Lower lobe of right lung (tissue), 2 donors: Measurements from ENCODE around the gene NCAPG2. TPM values are rescaled to one million over a fixed set of nuclear protein-coding genes. Genes with fewer than 3 reads are reported as not detected.

Source experiments
- ATAC-seq, 2 donors: fragments of 200-7000 bp; cut with Tn5 transposase; one replicate each; pipeline ENCODE4 v1.9.1; 2020 to 2022; ENCODE audit warnings: mild to moderate bottlenecking in 2 of 2, moderate library complexity in 2 of 2
- DNase-seq: peaks from one replicate; pipeline ENCODE4 v3.0.0-alpha.2; 2020
- H3K27ac ChIP-seq: fragments of 200-600 bp; one replicate; pipeline ENCODE4 v1.8.0; 2022
- H3K27me3 ChIP-seq: fragments of 200-600 bp; one replicate; pipeline ENCODE4 v1.8.0; 2022; ENCODE audit warnings: low read depth
- H3K36me3 ChIP-seq: fragments of 200-600 bp; one replicate; pipeline ENCODE4 v1.8.0; 2022; ENCODE audit warnings: mild to moderate bottlenecking
- H3K4me1 ChIP-seq: fragments of 200-600 bp; one replicate; pipeline ENCODE4 v1.8.0; 2022
- H3K4me3 ChIP-seq: fragments of 200-600 bp; one replicate; pipeline ENCODE4 v1.8.0; 2022; ENCODE audit warnings: mild to moderate bottlenecking
- H3K9me3 ChIP-seq: fragments of 200-600 bp; one replicate; pipeline ENCODE4 v1.8.0; 2022
- intact Hi-C: fragments of 100-400 bp; cut with DNase I; formaldehyde crosslinking; loops from one replicate; pipeline ENCODE4 v1.11.0; 2022
- total RNA-seq: library from RNA; stranded (reverse); fragmentation: NEBNext Ultra II Directional; extraction: Animal tissue kit (Norgen Biotek cat#: 25700); gene quantifications from one replicate; pipeline ENCODE4 v1.2.1, GENCODE V29; 2021
- TF ChIP-seq, protein P1 (sequence below): fragments of 200-600 bp; IDR thresholded peaks from one replicate; pipeline ENCODE4 v1.8.0; 2022; ENCODE audit warnings: antibody characterized with exemption, mild to moderate bottlenecking
- donor health status: DM: no; HTN: yes; CAD: no; lungs with severe emphysema.

The NCAPG2 gene
- total RNA-seq, 1 donor from 2014 or later, result 10.0 TPM

- H3K9me3 ChIP-seq, result no peaks in the 10 kb centered on the region
- TF ChIP-seq, protein P1, sequence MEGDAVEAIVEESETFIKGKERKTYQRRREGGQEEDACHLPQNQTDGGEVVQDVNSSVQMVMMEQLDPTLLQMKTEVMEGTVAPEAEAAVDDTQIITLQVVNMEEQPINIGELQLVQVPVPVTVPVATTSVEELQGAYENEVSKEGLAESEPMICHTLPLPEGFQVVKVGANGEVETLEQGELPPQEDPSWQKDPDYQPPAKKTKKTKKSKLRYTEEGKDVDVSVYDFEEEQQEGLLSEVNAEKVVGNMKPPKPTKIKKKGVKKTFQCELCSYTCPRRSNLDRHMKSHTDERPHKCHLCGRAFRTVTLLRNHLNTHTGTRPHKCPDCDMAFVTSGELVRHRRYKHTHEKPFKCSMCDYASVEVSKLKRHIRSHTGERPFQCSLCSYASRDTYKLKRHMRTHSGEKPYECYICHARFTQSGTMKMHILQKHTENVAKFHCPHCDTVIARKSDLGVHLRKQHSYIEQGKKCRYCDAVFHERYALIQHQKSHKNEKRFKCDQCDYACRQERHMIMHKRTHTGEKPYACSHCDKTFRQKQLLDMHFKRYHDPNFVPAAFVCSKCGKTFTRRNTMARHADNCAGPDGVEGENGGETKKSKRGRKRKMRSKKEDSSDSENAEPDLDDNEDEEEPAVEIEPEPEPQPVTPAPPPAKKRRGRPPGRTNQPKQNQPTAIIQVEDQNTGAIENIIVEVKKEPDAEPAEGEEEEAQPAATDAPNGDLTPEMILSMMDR, result no peak
- H3K4me3 ChIP-seq, result no peak overlapping the region
- no peak overlapping the region for H3K27ac ChIP-seq
- no peaks in the 10 kb centered on the region for H3K36me3 ChIP-seq
- ATAC-seq (no peak), DNase-seq (no peak)
- intact Hi-C loops, result no loop called here
- no peaks in the 10 kb centered on the region for H3K4me1 ChIP-seq
- no peaks in the 10 kb centered on the region for H3K27me3 ChIP-seq
Measured at GRCh38 chr7:158606671-158607424, 97.8 kb downstream of the NCAPG2 start.

- H3K27me3 ChIP-seq, result no peaks in the 10 kb centered on the region
- ATAC-seq (no peak), DNase-seq (no peak)
- no peak overlapping the region for H3K4me3 ChIP-seq
- H3K4me1 ChIP-seq, result no peaks in the 10 kb centered on the region
- H3K36me3 ChIP-seq, result no peaks in the 10 kb centered on the region
- no peak overlapping the region for H3K27ac ChIP-seq
- intact Hi-C loops, result no loop called here
- TF ChIP-seq, protein P1, result no peak
- no peaks in the 10 kb centered on the region for H3K9me3 ChIP-seq
Measured at GRCh38 chr7:158606129-158606528, 98.5 kb downstream of the NCAPG2 start.

DNA sequence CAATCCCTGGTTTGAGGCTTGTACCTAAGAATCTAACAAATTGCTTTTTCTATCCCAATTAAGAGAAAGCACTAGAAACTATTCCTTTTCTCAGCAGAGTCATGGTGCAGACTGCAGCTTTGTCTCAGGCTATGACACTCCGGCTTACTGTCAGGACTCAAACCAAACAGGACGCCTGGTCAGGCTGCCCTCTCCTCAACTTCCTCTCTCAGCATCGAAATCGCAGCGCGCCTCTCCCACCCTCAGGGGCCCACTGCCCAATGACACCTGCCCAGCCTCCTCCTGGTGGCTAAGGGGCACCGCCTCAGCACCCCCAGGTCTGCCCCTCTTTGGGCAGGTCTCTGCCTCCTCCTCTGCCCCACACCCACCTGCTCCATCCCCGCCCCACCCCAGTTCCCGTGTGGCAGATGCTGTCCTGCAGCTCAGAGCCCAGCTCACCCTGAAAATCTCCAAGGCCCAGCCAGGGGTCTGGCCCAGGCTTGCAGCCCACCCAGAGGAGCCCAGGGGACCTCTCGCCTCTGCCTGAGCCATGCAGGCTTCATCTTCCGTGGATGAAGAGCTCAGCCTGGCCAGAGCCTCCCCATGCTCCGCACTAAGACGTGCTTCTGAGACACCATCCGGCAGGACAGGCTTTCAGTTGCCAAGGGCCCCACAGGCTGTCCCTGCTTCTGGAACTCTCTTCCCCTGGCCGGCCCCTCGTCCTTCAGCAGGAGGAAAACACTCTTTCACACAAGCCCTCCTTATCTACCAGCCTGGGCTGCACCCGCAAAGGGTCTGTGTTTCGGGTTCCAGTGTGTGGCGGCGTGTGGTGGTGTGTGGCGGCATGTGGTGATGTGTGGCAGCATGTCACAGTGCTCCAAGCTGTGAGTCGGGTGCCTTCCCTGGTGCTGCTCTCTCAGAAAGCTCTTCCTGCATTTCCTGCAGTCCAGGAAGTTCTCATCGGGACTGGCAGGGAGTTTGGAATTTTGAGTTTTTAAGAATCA is 100.5 kb downstream of the NCAPG2 start:
- DNase-seq (no peak), ATAC-seq (no peak)

DNA sequence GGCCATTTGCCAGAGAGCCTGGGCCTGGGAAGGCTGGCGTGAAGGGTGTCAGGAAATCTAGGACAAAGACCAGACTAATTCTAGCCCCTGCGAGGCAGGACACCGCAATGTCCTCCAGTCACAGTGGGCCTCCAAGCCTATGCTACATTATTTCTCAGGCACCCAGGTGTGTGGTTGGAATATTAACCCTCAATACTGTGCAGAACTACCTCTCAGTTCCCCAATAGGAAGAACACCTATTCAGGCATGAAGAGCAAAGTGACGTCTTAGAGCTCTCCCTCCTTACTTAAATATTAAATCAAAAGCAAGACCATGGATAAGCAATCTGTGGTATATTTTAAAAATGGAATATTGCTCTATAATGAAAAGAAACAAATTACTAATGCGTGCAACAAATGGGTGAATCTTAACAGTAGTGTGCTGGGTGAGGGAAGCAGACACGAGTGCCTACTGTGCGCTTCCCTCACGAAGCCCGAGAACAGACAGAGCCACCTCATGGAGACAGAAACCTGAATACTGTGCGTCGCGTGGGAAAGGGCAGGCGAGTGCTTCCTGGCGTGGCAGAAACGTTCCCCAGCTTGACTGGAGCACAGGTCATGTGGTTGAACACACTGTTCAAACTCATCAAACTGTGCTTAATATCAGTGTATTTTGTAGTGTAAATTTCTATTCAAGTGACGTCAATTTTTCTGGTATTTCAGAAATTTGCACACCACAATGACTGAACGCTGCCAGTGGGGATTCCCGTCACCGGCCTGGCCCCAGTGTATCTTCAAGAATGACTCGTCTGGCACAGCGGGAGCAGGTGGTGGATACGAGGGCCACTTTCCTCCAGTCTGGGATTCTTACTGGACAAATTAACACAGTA is 101.5 kb downstream of the NCAPG2 start:
- intact Hi-C loops, result no loop called here
- TF ChIP-seq, protein P1, result no peak
- ATAC-seq (no peak), DNase-seq (no peak)
- H3K36me3 ChIP-seq, result no peaks in the 10 kb centered on the region
- H3K4me3 ChIP-seq, result no peak overlapping the region
- H3K4me1 ChIP-seq, result no peaks in the 10 kb centered on the region
- no peak overlapping the region for H3K27ac ChIP-seq
- H3K27me3 ChIP-seq, result no peaks in the 10 kb centered on the region
- no peaks in the 10 kb centered on the region for H3K9me3 ChIP-seq

More for the DNA sequence above, 100.5 kb downstream of the NCAPG2 start:
- TF ChIP-seq, protein P1, result no peak
- Histone ChIP-seq H3K27me3 (no peaks in the 10 kb centered on the region), H3K27ac (no peak overlapping the region), H3K4me1 (no peaks in the 10 kb centered on the region), H3K4me3 (no peak overlapping the region), H3K36me3 (no peaks in the 10 kb centered on the region), H3K9me3 (no peaks in the 10 kb centered on the region)
- intact Hi-C loops, result no loop called here

GRCh38 chr7:158602041-158602440 is 102.6 kb downstream of the NCAPG2 start:
- DNase-seq (no peak), ATAC-seq (no peak)
- Histone ChIP-seq H3K4me1 (no peaks in the 10 kb centered on the region), H3K36me3 (no peaks in the 10 kb centered on the region), H3K27ac (no peak overlapping the region), H3K27me3 (no peaks in the 10 kb centered on the region), H3K4me3 (no peak overlapping the region), H3K9me3 (no peaks in the 10 kb centered on the region)
- intact Hi-C loops, result no loop called here
- TF ChIP-seq, protein P1, result no peak
